Thyroid gland (tissue), 4 donors: Measurements from ENCODE around the gene WIPF3. TPM values are rescaled to one million over a fixed set of nuclear protein-coding genes. Genes with fewer than 3 reads are reported as not detected.

ENCODE experiments used
- DNase-seq, 2 donors: peaks; one replicate each; pipeline ENCODE4 v3.0.0-alpha.2; 2019
- H3K27ac ChIP-seq, 3 donors: fragments of 200-600 bp; sonication (generic); 1 replicate in 2 of 3; 2 replicates in 1 of 3; pipeline ENCODE4 v1.5.1; 2016 to 2019; ENCODE audit warnings: mild to moderate bottlenecking in 1 of 3, moderate library complexity in 1 of 3
- H3K27me3 ChIP-seq: fragments of 200-600 bp; sonication (generic); one replicate; pipeline ENCODE4 v1.5.1; 2019
- H3K36me3 ChIP-seq, 2 donors: fragments of 200-600 bp; sonication (generic); one replicate each; pipeline ENCODE4 v1.5.1; 2016 to 2019
- H3K4me1 ChIP-seq, 2 donors: fragments of 200-600 bp; sonication (generic); one replicate each; pipeline ENCODE4 v1.5.1; 2017 to 2019
- H3K4me3 ChIP-seq, 3 donors: fragments of 200-600 bp; sonication (generic); replicated peaks in 1 of 3; 1 replicate in 2 of 3; 2 replicates in 1 of 3; pipeline ENCODE4 v1.5.1; 2016; ENCODE audit warnings: mild to moderate bottlenecking in 1 of 3
- H3K9me3 ChIP-seq: fragments of 200-600 bp; sonication (generic); one replicate; pipeline ENCODE4 v1.5.1; 2017
- POLR2A ChIP-seq, 2 donors: fragments of 450-650 bp; IDR thresholded peaks; one replicate each; pipeline ENCODE4 v1.6.1; 2017; ENCODE audit warnings: antibody characterized with exemption in 2 of 2, mild to moderate bottlenecking in 2 of 2, moderate library complexity in 1 of 2
- WGBS, 2 donors: methylation state at CpG; one replicate each; pipeline ENCODE4 v1.1.5; 2017; 5-methylcytosine and 5-hydroxymethylcytosine counted together
- intact Hi-C: fragments of 100-400 bp; cut with DNase I; formaldehyde crosslinking; loops from one replicate; pipeline ENCODE4 v1.15.1; 2023
- total RNA-seq, 4 donors: library from RNA; depleted of rRNA; stranded (reverse); fragments of >200 nt; gene quantifications; one replicate each; pipeline ENCODE4 v1.2.3, GENCODE V29; 2016
- TF ChIP-seq, protein P1 (sequence below), 6 experiments: fragments of 200-600 bp in 3 of 6; fragments of 450-650 bp in 3 of 6; sonication (generic) in 3 of 6; IDR thresholded peaks; one replicate each; pipeline ENCODE4 v1.5.1; 2016 to 2019; ENCODE audit warnings: antibody characterized with exemption in 6 of 6, mild to moderate bottlenecking in 2 of 6, inconsistent platforms in 1 of 6, moderate library complexity in 1 of 6

The WIPF3 gene
- total RNA-seq, 4 donors from 2014 or later = 0.22 to 1.2 (median 0.70) TPM

DNA sequence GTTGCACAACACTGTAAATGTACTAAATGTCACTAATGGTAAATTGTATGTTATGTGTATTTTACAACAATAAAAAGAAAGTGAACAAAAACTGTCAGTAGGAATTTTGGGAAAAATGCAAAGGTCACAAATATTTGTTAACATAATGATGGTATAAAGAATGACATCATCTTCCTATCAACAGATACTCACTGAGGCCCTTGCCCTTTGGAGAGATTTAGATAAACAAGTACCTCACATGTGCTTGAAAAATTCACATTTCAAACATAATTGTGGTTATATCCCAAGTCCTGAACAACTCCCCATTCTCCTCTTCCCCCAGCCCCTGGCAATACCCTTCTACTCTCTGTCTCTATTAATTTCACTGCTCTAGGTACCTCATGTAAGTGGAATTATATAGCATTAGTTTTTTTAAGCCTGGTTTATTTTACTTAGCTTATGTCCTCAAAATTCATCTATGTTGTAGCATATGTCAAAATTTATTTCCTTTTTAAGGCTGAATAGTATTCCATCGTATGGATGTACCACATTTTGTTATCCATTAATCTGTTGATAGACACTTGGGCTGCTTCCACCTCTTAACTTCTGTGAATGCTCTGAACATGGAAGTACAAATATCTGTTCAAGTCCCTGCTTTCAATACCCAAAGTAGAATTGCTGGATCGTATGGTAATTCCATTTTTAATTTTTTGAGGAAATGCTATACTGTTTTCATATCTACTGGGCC, 90.5 kb downstream of the WIPF3 start:
- DNase-seq = no peak

DNA sequence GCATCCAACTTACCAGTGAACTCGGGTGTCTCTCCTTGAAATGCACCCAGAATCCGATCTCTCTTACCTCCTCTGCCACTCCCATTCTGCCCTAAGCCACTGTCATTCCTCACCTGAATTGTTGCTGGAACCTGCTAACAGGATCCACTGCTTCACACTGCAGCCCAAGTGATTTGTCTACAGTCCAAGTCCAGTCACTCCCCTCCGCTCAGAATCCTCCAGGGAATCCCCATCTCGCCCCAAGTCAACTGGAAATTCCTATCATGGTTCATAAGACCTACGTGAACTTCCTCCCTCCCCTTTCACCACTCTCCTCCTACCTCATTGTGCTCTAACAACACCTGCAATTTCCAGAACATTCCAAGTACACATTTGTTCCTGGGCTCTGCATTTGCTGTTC, 92.0 kb downstream of the WIPF3 start:
- Histone ChIP-seq H3K4me3 (no peak overlapping the region), H3K9me3 (no peaks in the 10 kb centered on the region), H3K27me3 (no peaks in the 10 kb centered on the region), H3K27ac (no peak overlapping the region), H3K36me3 (no peaks in the 10 kb centered on the region), H3K4me1 (no peaks in the 10 kb centered on the region)
- 63 to 76% methylated on average over 5 of the region's 5 CpGs for WGBS, 2 donors
- DNase-seq = no peak
- TF ChIP-seq POLR2A (IDR thresholded peaks at IDR 0.05) = no peak
- TF ChIP-seq, protein P1, sequence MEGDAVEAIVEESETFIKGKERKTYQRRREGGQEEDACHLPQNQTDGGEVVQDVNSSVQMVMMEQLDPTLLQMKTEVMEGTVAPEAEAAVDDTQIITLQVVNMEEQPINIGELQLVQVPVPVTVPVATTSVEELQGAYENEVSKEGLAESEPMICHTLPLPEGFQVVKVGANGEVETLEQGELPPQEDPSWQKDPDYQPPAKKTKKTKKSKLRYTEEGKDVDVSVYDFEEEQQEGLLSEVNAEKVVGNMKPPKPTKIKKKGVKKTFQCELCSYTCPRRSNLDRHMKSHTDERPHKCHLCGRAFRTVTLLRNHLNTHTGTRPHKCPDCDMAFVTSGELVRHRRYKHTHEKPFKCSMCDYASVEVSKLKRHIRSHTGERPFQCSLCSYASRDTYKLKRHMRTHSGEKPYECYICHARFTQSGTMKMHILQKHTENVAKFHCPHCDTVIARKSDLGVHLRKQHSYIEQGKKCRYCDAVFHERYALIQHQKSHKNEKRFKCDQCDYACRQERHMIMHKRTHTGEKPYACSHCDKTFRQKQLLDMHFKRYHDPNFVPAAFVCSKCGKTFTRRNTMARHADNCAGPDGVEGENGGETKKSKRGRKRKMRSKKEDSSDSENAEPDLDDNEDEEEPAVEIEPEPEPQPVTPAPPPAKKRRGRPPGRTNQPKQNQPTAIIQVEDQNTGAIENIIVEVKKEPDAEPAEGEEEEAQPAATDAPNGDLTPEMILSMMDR (IDR thresholded peaks at IDR 0.05) = no peak
- intact Hi-C loops = no loop called here

More for the DNA sequence above, 90.5 kb downstream of the WIPF3 start:
- intact Hi-C loops = no loop called here
- H3K4me1 ChIP-seq = no peaks in the 10 kb centered on the region
- no peaks in the 10 kb centered on the region for H3K27me3 ChIP-seq
- no peak overlapping the region for H3K4me3 ChIP-seq
- 97 to 98% methylated on average over 2 of the region's 2 CpGs for WGBS, 2 donors
- no peaks in the 10 kb centered on the region for H3K36me3 ChIP-seq
- TF ChIP-seq, protein P1 (IDR thresholded peaks at IDR 0.05) = no peak
- no peak for TF ChIP-seq POLR2A (IDR thresholded peaks at IDR 0.05)
- no peak overlapping the region for H3K27ac ChIP-seq
- no peaks in the 10 kb centered on the region for H3K9me3 ChIP-seq

DNA sequence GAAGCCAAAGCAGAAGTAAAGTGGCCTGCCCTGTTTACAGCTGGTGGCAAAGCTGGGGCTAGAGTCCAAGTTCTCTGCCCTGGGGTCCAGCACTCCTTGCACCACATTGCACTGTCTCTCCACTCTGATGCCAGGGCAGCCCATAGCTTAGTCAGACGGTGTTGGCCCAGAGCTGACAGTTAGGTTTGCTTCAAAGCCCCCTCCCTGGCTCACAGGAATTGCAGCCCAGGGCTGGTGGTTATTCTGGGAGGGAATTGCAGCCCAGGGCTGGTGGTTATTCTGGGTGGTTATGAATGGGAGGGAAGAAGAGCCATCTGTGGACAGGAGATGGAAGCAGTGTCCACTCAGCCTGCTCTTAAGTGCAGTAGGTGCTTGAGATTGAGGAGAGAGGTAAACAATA, 94.4 kb downstream of the WIPF3 start:
- no peaks in the 10 kb centered on the region for H3K27me3 ChIP-seq
- no peaks in the 10 kb centered on the region for H3K9me3 ChIP-seq
- H3K36me3 ChIP-seq = no peaks in the 10 kb centered on the region
- H3K4me3 ChIP-seq = no peak overlapping the region
- 45 to 50% methylated on average over 1 of the region's 1 CpG for WGBS, 2 donors
- no peak for TF ChIP-seq POLR2A (IDR thresholded peaks at IDR 0.05)
- TF ChIP-seq, protein P1 (IDR thresholded peaks at IDR 0.05) = no peak
- H3K27ac ChIP-seq = no peak overlapping the region
- DNase-seq = no peak
- intact Hi-C loops = no loop called here
- no peaks in the 10 kb centered on the region for H3K4me1 ChIP-seq

DNA sequence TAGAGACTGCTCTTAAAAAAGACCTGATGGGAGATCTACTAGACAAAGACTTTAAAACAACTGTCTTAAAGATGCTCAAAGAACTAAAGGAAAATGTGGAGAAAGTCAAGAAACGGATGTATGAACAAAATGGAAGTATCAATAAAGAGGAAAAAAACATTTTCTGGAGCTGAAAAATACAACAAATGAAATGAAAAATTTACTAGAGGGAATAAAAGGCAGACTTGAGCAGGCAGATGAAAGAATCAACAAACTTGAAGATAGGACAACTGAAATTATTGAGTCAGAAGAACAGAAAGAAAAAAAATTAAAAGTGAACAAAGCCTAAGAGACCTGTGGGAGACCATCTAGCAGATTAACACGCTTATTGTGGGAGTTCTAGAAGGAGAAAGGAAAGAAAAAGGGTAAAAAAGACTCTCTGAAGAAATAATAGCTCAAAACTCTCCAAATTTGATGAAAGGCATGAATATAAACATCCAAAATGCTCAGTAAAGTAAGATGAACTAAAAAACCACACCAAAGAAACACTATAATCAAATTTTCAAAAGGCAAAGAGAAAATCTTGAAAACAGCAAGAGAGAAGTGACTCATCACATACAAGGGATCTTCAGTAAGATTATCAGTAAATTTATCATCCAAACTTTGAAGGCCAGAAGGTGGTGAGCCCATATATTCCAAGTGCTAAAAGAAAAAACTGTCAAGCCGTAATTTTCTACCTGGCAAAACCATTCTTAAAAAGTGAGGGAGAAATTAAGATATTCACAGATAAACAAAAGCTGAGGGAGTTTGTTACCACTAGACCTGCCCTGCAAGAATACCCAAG, 100.1 kb downstream of the WIPF3 start:
- TF ChIP-seq, protein P1 (IDR thresholded peaks at IDR 0.05) = no peak
- TF ChIP-seq POLR2A (IDR thresholded peaks at IDR 0.05) = no peak
- Histone ChIP-seq H3K36me3 (no peaks in the 10 kb centered on the region), H3K27ac (no peak overlapping the region), H3K9me3 (no peaks in the 10 kb centered on the region), H3K27me3 (no peaks in the 10 kb centered on the region), H3K4me1 (no peaks in the 10 kb centered on the region), H3K4me3 (no peak overlapping the region)
- no peak for DNase-seq
- intact Hi-C loops = no loop called here
- 92 to 93% methylated on average over 3 of the region's 3 CpGs for WGBS, 2 donors

DNA sequence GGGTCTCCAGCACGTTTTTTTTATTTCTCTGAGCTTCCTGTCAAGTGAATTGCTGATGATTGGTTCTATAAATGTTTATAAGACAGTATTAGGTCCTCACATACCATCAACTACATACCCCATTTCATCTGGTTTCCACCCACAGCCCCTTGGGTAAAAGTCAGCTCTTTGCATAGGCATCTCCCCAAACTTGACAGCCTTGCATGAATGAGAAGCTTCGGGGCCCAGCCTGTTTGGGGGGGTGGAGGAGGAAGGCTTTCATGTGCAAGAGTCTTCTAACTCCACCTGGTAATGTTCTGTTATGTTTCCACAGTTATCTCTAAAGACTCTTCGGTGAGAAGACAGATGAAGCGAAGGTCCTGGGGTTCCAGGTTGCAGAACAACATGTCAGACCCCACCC, 107.9 kb downstream of the WIPF3 start:
- Histone ChIP-seq H3K9me3 (no peaks in the 10 kb centered on the region), H3K36me3 (no peaks in the 10 kb centered on the region), H3K4me3 (no peak overlapping the region), H3K4me1 (peaks cover 3 to 18% of the 10 kb centered on the region in 2 donors), H3K27ac (no peak overlapping the region), H3K27me3 (no peaks in the 10 kb centered on the region)
- TF ChIP-seq, protein P1 (IDR thresholded peaks at IDR 0.05) = no peak
- TF ChIP-seq POLR2A (IDR thresholded peaks at IDR 0.05) = no peak
- no peak for DNase-seq
- intact Hi-C loops = no loop called here
- 89 to 92% methylated on average over 4 of the region's 4 CpGs for WGBS, 2 donors
